ENCODE measurements around the gene TRIM24. TPM values are rescaled to one million over a fixed set of nuclear protein-coding genes. Genes with fewer than 3 reads are reported as not detected.

The TRIM24 gene
- polyA plus RNA-seq, 1 of the 3 experiments (the other 2 are of a cell fraction), result 5.3 TPM

DNA sequence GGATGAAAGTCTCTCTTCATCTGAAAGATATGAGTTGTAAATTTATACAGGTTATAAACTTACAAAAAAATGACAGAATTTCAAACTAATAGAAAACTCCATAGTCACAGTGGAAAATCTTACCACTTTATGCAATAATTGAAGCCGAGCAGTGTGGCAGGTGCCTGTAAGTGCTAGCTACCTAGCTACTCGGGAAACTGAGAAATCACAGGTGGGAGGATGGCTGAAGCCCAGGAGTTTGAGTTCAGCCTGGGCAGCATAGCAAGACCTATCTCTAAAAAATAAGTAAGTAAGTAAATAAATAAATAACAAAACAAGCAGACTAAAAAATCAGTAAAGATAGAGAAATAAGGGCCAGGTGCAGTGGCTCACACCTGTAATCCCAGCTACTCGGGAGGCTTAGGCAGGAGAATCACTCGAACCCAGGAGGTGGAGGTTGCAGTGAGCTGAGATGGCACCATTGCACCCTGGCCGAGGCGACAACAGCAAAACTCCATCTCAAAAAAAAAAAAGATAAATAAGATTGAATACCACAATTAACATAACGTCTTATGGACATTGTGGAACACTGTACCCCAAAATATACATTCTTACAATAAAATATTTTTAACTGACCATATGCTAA lies 61.9 kb downstream of the TRIM24 start:
- ChIA-PET CTCF (no interaction called here), POLR2A (interaction anchor here (0.7 kb wide), 1 partner anchor 518 kb away, joined by 3 read pairs; no protein-coding TSS in a partner anchor)
- Histone ChIP-seq H3K9ac (no peak overlapping the region), H3K4me2 (no peak overlapping the region), H3K9me3 (peaks cover 8% of the 10 kb centered on the region), H3K36me3 (replicated peaks in 1 of 2; ENCODE audit: control insufficient read depth in 1 of 2, insufficient read depth in 2 of 2, low read length in 1 of 2) (peaks cover 76 to 84% of the 10 kb centered on the region in 2 experiments), H2AFZ (ENCODE audit: low read depth) (no peak overlapping the region), H3K9me2 (no peaks in the 10 kb centered on the region), H3K4me3 (ENCODE audit: low read depth in 2 of 2, low read length in 1 of 2) (no peak overlapping the region), H3K79me2 (ENCODE audit: insufficient read depth) (no peaks in the 10 kb centered on the region; the same call in 1 of the 2 replicates), H3K27ac (ENCODE audit: low read depth in 2 of 2, low read length in 1 of 2) (no peak overlapping the region), H4K20me1 (ENCODE audit: insufficient read depth) (no peaks in the 10 kb centered on the region), H3F3A (replicated peaks; ENCODE audit: insufficient read depth) (peaks cover 1% of the 10 kb centered on the region), H3K27me3 (ENCODE audit: insufficient read depth) (no peaks in the 10 kb centered on the region), H3K4me1 (ENCODE audit: control insufficient read depth in 1 of 2, insufficient read depth in 2 of 2, low read depth in 1 of 2, low read length in 1 of 2) (no peaks in the 10 kb centered on the region; a peak in 1 of 4 replicates)
- no peak for DNase-seq
- 96% methylated on average over 7 of the region's 7 CpGs for WGBS (ENCODE audit: low lambda C conversion rate)
- no peak for TF ChIP-seq YY1 (IDR thresholded peaks at IDR 0.05; ENCODE audit: low read depth)
- TF ChIP-seq RAD21 (IDR thresholded peaks at IDR 0.05; ENCODE audit: low read length), result no peak
- no peak for TF ChIP-seq RXRA (IDR thresholded peaks at IDR 0.05; ENCODE audit: borderline replicate concordance, low read depth)
- TF ChIP-seq MAX (IDR thresholded peaks at IDR 0.05; ENCODE audit: low read depth), result no peak
- no peak for TF ChIP-seq GABPA (IDR thresholded peaks at IDR 0.05; ENCODE audit: low read depth)
- TF ChIP-seq CHD2 (IDR thresholded peaks at IDR 0.05; ENCODE audit: low read length, partially characterized antibody), result no peak
- TF ChIP-seq, protein P1, sequence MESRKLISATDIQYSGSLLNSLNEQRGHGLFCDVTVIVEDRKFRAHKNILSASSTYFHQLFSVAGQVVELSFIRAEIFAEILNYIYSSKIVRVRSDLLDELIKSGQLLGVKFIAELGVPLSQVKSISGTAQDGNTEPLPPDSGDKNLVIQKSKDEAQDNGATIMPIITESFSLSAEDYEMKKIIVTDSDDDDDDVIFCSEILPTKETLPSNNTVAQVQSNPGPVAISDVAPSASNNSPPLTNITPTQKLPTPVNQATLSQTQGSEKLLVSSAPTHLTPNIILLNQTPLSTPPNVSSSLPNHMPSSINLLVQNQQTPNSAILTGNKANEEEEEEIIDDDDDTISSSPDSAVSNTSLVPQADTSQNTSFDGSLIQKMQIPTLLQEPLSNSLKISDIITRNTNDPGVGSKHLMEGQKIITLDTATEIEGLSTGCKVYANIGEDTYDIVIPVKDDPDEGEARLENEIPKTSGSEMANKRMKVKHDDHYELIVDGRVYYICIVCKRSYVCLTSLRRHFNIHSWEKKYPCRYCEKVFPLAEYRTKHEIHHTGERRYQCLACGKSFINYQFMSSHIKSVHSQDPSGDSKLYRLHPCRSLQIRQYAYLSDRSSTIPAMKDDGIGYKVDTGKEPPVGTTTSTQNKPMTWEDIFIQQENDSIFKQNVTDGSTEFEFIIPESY (IDR thresholded peaks at IDR 0.05; ENCODE audit: borderline replicate concordance, low read depth), result no peak
- TF ChIP-seq FOSL2 (IDR thresholded peaks at IDR 0.05; ENCODE audit: borderline replicate concordance, low read depth), result no peak
- TF ChIP-seq RCOR1 (IDR thresholded peaks at IDR 0.05; ENCODE audit: low read length), result no peak
- TF ChIP-seq NRF1 (IDR thresholded peaks at IDR 0.05; ENCODE audit: low read depth, low read length), result no peak
- no peak for TF ChIP-seq TAF1 (IDR thresholded peaks at IDR 0.05; ENCODE audit: borderline replicate concordance, low read depth, low read length)
- no peak for TF ChIP-seq POLR2AphosphoS5 (IDR thresholded peaks at IDR 0.05; ENCODE audit: low read depth, low read length)
- no peak for TF ChIP-seq SMC3 (IDR thresholded peaks at IDR 0.05; ENCODE audit: low read depth, low read length)
- TF ChIP-seq, protein P2, sequence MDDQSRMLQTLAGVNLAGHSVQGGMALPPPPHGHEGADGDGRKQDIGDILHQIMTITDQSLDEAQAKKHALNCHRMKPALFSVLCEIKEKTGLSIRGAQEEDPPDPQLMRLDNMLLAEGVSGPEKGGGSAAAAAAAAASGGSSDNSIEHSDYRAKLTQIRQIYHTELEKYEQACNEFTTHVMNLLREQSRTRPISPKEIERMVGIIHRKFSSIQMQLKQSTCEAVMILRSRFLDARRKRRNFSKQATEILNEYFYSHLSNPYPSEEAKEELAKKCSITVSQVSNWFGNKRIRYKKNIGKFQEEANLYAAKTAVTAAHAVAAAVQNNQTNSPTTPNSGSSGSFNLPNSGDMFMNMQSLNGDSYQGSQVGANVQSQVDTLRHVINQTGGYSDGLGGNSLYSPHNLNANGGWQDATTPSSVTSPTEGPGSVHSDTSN (IDR thresholded peaks at IDR 0.05), result no peak
- no peak for TF ChIP-seq TEAD4 (IDR thresholded peaks at IDR 0.05; ENCODE audit: borderline replicate concordance, insufficient read depth)

GRCh38 chr7:138524259-138524658 lies 64.2 kb downstream of the TRIM24 start:
- H2AFZ ChIP-seq (ENCODE audit: low read depth), result no peak overlapping the region
- no peaks in the 10 kb centered on the region for H3K27me3 ChIP-seq (ENCODE audit: insufficient read depth)
- peaks cover 23% of the 10 kb centered on the region for H3K9me3 ChIP-seq
- CTCF ChIA-PET, result no interaction called here
- DNase-seq, result no peak
- no peak overlapping the region for H3K4me2 ChIP-seq
- no peaks in the 10 kb centered on the region for H3K9me2 ChIP-seq
- H3K36me3 ChIP-seq (replicated peaks in 1 of 2; ENCODE audit: control insufficient read depth in 1 of 2, insufficient read depth in 2 of 2, low read length in 1 of 2), result peaks cover 82 to 90% of the 10 kb centered on the region in 2 experiments
- no peak overlapping the region for H3K4me3 ChIP-seq (ENCODE audit: low read depth in 2 of 2, low read length in 1 of 2)
- POLR2A ChIA-PET, result no interaction called here
- no peaks in the 10 kb centered on the region; the same call in 1 of the 2 replicates for H3K79me2 ChIP-seq (ENCODE audit: insufficient read depth)
- H3K4me1 ChIP-seq (ENCODE audit: control insufficient read depth in 1 of 2, insufficient read depth in 2 of 2, low read depth in 1 of 2, low read length in 1 of 2), result no peaks in the 10 kb centered on the region; a peak in 1 of 4 replicates
- over 99% methylated on average over 2 of the region's 2 CpGs for WGBS (ENCODE audit: low lambda C conversion rate)
- H4K20me1 ChIP-seq (ENCODE audit: insufficient read depth), result no peaks in the 10 kb centered on the region
- H3F3A ChIP-seq (replicated peaks; ENCODE audit: insufficient read depth), result peaks cover 6% of the 10 kb centered on the region
- H3K27ac ChIP-seq (ENCODE audit: low read depth in 2 of 2, low read length in 1 of 2), result no peak overlapping the region
- H3K9ac ChIP-seq, result no peak overlapping the region
- no peak for TF ChIP-seq MAX (IDR thresholded peaks at IDR 0.05; ENCODE audit: low read depth)
- TF ChIP-seq, protein P2 (IDR thresholded peaks at IDR 0.05), result no peak
- TF ChIP-seq EP300 (IDR thresholded peaks at IDR 0.05; ENCODE audit: borderline replicate concordance in 1 of 2, low read depth in 1 of 2, low read length in 1 of 2), result no peak
- no peak for TF ChIP-seq RAD21 (IDR thresholded peaks at IDR 0.05; ENCODE audit: low read length)
- TF ChIP-seq, protein P3, sequence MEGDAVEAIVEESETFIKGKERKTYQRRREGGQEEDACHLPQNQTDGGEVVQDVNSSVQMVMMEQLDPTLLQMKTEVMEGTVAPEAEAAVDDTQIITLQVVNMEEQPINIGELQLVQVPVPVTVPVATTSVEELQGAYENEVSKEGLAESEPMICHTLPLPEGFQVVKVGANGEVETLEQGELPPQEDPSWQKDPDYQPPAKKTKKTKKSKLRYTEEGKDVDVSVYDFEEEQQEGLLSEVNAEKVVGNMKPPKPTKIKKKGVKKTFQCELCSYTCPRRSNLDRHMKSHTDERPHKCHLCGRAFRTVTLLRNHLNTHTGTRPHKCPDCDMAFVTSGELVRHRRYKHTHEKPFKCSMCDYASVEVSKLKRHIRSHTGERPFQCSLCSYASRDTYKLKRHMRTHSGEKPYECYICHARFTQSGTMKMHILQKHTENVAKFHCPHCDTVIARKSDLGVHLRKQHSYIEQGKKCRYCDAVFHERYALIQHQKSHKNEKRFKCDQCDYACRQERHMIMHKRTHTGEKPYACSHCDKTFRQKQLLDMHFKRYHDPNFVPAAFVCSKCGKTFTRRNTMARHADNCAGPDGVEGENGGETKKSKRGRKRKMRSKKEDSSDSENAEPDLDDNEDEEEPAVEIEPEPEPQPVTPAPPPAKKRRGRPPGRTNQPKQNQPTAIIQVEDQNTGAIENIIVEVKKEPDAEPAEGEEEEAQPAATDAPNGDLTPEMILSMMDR (IDR thresholded peaks at IDR 0.05), result no peak
- TF ChIP-seq FOSL2 (IDR thresholded peaks at IDR 0.05; ENCODE audit: borderline replicate concordance, low read depth), result no peak
- no peak for TF ChIP-seq NRF1 (IDR thresholded peaks at IDR 0.05; ENCODE audit: low read depth, low read length)
- TF ChIP-seq IRF3 (IDR thresholded peaks at IDR 0.05; ENCODE audit: low read depth, low read length), result no peak

Data from SK-N-SH (cell line).